ENCODE results near the gene KCNJ14.
"Not testable (repeated sequence)": the region's sequence is repeated elsewhere in the genome, so short reads cannot be mapped to it uniquely, and the experiment has no call there.

KCNJ14 gene

GRCh38 chr19:48488478-48488877 is 33.1 kb downstream of the KCNJ14 start:
- not testable (repeated sequence) for DNase-seq (ENCODE audit: low read depth in 2 of 2)

DNA sequence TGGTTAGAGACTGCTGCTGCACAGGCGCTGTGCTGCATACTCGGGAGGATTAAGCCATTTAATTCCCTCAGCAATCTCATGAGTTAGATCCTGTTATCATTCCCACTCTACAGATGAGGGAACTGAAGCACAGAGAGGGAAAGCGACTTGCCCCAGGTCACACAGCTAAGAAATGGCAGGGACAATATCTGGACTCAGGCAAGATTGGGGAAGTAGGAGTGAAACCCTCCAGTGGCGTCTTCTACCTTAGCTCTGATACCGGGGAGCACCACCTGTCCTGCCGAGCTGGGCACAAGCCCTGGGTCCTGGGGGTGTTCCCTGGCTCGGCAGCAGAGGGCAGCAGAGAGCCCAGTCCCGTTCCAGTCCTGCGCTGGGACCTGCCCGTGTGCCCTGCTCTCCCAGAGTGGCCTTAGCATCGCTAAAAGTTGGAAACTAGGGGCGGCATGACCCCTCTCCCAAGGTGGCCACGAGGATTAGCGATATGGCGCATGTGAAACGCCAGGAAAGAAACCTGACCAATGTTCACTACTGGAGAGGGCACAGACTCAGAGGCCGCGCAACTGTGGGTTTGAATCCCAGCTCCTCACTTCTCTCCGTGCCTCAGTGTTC is 34.3 kb downstream of the KCNJ14 start:
- DNase-seq (ENCODE audit: low read depth in 2 of 2) = peak; percentile 57 to 66

GRCh38 chr19:48490981-48491792 is 35.8 kb downstream of the KCNJ14 start:
- DNase-seq (ENCODE audit: low read depth in 2 of 2) = no peak

GRCh38 chr19:48491793-48492123 is 36.4 kb downstream of the KCNJ14 start:
- no peak for DNase-seq (ENCODE audit: low read depth in 2 of 2)

DNA sequence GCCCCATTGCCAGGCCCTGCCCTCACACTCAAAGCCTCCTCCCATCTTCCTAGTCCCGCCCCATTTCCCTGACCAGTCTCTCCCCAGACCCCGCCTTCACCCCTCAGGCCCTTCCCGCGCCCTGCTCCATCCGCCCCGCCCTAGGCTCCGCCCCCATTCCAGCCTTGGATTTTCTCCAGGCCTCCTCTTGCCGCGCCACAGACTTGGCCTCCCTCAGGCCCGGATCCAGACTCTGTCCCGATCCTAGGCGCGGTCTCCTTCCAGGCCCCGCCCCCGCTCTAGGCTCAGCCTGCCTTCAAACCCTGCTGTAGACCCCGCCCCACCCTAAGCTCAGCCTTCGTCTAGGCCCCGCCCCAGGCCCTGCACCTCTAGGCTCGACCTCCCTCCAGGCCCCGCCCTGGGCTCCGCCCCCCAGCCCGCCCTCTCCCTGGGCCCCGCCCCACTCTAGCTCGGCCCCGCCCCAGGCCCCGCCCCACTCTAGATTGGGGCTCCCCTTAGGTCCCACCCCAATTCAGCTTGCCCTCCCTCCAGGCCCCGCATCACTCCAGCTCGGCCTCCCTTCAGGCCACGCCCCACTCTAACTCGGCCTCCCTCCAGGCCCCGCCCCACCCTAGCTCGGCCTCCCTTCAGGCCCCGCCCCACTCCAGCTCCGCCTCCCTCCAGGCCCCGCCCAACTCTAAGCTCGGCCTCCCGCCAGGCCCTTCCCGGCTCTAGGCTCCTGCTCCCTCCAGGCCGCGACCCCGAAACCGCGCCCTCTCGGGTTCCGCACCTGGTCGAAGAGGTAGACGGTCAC is 37.7 kb downstream of the KCNJ14 start:
- peak; percentile 53 to 69 for DNase-seq (ENCODE audit: low read depth in 2 of 2)

GRCh38 chr19:48493718-48494401 is 38.5 kb downstream of the KCNJ14 start:
- DNase-seq (ENCODE audit: low read depth in 2 of 2) = no peak

DNA sequence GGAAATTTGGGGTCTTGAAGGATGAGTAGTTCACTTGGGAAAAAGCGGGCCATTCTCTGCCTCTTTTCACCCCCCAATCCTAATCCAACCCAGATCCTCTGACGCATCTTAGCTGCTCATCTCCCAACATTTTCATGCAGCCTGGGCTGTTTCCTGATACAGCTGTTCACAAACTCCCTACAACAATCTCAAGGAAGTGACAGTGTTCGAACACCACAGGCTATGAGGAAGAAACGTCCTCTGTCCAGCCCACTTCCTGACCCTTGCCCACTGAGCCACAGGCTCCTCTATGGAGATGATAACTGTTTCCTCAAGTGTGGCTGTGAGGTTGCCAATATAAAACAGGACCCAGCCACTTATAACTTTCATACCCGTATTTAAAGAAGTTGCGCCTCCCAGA is 40.0 kb downstream of the KCNJ14 start:
- no peak for DNase-seq (ENCODE audit: low read depth in 2 of 2)

- DNase-seq (ENCODE audit: low read depth in 2 of 2) = no peak
Observed at GRCh38 chr19:48496959-48497727, 41.8 kb downstream of the KCNJ14 start.

- DNase-seq (ENCODE audit: low read depth in 2 of 2) = no peak
Observed at GRCh38 chr19:48497728-48498594, 42.6 kb downstream of the KCNJ14 start.

DNA sequence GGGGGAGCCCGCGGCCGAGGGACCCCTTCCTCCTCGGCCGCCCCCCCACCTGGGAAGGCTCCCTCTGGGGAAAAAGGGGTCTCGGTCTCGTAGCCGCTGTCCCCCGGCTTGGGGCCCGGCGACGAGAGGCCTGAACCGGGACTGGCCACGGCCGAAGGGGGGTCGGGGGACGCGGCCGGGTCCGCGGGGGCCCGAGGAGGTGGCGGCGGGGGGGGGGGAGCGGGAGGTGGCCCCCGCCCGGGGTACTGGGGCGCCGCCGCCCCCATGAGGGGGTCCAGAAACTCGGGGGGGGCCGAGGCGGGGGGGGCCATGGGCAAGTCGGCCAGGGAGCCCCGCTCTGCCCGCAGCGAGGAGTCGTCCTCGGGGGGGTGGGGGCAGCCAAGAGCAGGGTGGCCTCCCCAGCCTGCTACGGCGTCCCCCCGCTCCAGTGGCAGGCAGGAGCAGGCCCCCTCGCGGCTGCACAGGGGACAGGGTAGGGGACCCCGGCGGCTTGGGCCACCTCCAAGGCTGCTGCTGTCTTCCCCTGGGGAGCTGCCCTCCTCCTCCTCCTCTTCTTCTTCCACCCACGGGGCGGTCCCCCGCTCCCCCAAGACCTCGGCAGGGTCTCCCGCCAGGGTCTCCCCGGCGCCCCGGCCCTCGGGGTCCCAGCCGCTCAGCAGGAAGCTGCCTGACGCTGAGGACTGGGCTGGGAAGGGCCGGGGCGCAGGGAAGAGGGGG is 43.4 kb downstream of the KCNJ14 start:
- no peak for DNase-seq (ENCODE audit: low read depth in 2 of 2)

GRCh38 chr19:48499316-48500090 is 44.1 kb downstream of the KCNJ14 start:
- DNase-seq (ENCODE audit: low read depth in 2 of 2) = no peak

DNA sequence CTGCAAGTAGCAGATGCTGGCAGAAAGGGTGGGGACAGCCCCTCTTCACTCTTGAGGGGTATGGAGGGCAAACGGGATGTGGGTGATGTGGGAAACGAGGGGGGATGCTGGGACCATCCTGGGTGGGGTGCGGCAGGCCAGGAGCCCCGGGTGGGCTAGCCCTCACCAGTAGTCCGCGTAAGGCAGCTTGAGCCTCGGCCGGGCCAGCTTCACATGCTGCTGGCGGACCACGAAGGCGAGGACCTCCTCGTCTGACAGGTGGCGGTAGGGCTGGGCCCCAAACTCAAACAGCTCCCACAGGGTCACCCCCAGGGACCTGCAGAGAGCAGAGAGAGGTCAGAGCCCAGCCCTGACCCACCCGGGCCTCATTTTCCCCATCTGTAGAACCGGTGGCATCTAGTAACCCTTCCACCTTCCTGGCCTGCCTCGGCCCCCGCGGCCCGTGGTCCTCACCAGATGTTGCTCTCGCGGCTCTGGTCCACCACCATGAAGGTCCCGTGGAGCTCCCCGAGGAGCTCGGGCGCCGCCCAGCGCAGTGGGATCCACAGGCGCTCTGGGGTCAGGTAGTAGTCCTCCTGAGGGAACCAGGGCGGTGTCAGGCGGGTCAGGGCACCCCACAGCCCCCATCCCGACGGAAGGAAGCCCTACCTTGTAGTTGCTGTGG is 45.6 kb downstream of the KCNJ14 start:
- DNase-seq (ENCODE audit: low read depth in 2 of 2) = no peak

GRCh38 chr19:48501494-48502349 is 46.3 kb downstream of the KCNJ14 start:
- DNase-seq (ENCODE audit: low read depth in 2 of 2) = no peak

GRCh38 chr19:48502350-48503018 is 47.1 kb downstream of the KCNJ14 start:
- DNase-seq (ENCODE audit: low read depth in 2 of 2) = no peak

DNA sequence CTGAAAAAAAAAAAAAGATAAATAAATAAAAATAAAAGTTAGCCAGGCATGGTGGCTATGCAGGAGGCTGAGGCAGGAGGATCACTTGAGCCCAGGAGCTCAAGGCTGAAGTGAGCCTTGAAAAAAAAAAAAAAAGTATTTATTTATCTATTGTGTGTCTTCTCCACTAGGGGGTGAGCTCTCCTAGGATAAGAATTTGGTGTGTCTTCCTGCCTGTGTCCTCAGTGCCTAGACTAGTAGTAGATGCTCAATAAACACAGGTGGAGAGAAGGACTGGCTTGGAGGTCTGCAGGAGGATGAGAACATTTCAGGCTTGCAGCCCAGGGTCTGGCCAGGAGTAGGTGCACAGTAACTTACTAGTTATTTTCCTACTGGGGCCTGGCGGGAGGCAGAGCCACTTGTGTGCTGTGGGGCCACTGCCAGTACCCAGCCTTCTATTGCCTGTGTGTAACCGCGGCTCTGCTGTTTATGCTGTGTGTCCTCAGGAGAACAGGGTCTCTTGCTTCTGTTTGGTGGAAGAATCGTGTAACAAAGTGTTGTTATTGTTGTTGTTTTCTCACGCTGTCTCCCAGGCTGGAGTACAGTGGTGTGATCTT is 50.9 kb downstream of the KCNJ14 start:
- DNase-seq (ENCODE audit: low read depth in 2 of 2) = no peak

DNA sequence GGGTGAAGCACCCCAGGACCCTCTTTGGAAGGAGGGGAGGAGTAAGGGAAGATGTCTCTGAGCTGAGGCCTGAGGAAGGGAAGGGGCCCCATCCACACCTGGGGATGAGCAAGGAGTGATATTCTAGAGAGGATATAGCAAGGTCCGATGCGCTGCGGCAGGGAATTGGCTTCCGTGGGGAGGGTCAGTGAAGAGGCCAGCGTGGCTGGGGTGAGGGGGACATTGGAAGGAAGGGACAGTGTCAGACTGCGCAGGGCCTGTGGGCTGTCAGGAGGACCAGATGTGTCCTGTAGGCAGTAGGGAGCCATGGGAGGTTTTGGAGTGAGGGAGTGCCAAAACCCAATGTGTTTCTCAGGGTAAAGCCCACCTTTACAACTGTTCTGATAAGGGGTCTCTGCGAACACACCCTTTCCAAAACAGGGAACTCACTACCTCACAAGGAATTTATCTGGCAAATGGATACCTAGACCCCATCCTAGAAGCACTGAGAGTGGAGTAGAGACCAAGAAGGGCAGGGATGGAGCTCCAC is 52.6 kb downstream of the KCNJ14 start:
- no peak for DNase-seq (ENCODE audit: low read depth in 2 of 2)
